ENCODE measurements around the gene MSX1.

Gene MSX1

DNA sequence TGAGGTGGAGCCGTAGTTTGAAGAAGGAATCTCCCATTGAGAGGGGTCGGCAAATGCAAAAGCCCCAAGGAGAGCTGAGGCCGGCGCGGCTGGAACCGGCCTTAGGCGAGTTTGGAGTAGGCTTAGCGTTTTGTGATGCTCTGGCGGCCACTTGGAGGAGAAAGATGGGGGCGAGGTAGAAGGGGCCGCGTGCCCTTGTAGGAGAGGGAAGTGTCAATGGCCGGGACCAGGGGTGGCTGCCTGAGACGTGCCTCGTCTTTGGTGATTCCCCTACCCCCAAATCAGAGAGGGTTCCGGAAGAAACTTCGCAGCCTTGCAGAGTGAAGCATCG lies 11.7 kb downstream of the MSX1 start:
- DNase-seq = no peak

DNA sequence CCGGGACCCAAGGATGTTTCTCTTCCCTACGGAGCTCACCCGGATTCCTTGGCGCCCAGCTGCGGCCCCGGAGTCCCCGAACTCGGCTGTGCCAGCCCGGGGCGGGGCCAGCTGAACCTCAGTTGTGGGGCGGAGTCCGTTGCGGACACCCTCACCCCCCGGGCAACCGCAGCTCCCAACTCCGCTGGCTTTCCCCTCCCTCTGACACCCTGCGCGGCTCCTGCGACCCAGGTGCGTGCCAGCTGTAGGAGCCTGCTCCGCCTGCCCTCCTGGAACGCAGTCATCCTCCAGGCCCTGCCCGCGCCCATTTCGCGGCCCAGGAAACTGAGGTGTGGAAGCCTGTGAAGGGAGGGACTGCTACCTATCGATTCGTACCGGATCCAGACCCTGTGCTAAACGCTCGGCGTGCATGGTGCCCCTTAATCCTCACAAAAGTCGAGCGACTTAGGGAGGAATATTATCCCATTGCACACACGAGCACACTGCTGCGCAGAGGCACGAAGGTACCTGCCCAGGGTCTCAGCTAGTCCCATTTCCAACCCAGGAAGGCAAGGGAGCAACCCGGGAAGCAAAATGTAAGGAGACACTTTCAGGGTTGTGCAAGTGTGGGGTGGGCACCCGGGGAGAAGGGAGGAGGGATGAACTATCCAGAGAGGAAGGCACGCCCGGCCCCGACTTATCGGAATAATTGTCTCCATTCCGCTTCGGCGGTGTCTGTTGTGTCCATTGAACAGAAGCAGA lies 12.3 kb downstream of the MSX1 start:
- DNase-seq = no peak

DNA sequence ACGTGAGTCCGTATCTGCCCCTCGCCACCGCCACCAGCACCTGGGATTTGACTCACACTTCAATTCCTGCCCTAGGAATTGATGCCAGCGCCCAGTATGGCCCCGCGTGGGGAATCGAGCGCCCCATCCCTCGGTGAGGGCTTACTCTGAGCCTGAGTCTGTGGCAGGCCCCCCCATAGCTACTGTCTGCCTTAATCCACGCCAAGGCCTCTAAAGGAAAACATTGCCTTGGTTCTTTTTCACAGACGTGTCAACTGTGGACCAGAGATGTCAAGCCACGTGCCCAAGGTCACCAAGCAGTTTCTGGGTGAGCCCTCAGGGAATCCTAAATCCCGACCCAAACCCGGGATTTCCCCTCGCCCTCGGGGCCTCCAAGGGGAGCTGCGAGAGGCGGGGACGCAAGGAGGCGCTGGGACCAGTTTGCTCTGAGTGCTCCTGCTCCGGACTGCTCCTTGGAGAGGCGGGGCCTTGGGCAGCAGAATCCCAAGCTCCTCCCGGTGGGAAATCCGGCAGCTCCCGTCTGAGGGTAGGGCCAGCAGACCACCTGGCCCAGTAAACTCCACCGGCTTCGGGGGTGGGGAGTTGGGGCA lies 12.9 kb downstream of the MSX1 start:
- DNase-seq = no peak

DNA sequence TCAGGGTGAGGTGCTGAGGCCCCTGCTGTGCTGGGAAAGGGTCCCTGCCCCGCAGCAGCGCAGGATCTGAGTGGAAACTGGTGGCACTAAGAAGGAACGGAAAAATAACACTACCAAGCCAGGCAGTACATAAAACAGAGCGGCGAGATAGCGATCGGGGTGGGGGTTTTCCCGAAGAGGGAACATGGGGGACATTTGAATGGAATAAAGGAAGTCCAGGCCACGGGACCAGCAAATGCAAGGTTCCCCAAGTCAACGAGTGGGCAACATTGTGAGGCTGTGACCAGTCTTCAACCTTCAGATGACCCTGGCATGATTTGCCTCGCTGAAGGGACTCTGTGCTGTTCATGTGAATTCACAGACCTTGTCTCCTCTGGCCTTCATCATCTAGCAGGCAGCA lies 13.7 kb downstream of the MSX1 start:
- no peak for DNase-seq

DNA sequence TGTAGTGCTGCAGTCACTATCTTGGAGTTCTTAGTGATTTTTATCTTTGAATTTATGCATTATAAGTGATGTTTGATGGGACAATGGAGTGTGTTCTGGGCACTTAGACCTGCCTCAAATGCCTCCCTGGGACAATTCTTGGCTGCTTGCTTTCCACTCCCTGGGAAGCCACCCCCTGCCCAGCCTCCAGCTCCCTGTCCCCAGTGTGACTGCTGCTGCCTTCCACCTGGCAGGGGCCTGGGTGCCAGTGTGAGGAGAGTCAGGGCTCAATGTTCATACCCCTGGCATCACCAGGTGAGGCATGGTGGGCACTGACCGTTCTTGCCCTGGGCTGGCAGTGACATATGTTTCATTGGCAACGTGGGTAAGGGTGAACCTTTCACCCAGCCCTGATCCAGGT lies 14.8 kb downstream of the MSX1 start:
- DNase-seq = no peak

DNA sequence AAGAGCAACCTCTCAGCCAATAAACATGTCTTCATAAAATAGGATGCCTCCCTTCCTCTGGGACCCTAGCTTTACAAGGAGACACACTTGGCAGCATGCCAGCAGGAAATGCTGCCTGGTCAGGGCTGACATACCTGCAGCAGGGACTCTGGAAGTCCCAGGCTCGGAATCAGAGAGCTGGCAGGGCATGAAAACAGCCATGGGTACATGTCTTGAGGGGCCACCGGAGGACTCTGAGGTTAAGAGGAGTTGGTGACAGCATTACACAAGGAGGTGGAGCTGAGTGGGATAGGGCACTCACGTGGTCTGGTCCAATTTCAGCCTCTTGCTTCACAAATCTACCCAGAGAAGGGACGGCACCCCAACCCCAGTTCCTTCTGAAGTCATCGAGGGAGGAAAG lies 15.7 kb downstream of the MSX1 start:
- no peak for DNase-seq

DNA sequence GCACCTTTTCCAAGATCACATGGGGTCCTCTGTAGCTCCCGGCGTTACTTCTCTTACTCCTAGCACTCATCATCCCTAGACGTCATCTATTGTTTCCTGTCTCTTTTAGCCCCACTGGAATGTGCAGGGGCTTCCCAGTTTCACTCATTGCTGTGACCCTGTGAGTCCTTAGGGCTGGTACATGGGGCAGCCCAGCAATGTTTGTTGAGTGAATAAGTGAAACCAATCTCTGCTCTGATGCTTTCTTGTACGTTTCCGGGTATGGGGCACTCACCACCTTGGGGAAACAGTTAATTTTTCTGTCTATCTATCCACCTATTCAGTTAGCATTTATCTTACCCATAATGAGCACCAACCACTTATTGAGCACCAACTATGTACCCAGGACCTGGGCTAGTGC lies 16.1 kb downstream of the MSX1 start:
- DNase-seq = no peak

DNA sequence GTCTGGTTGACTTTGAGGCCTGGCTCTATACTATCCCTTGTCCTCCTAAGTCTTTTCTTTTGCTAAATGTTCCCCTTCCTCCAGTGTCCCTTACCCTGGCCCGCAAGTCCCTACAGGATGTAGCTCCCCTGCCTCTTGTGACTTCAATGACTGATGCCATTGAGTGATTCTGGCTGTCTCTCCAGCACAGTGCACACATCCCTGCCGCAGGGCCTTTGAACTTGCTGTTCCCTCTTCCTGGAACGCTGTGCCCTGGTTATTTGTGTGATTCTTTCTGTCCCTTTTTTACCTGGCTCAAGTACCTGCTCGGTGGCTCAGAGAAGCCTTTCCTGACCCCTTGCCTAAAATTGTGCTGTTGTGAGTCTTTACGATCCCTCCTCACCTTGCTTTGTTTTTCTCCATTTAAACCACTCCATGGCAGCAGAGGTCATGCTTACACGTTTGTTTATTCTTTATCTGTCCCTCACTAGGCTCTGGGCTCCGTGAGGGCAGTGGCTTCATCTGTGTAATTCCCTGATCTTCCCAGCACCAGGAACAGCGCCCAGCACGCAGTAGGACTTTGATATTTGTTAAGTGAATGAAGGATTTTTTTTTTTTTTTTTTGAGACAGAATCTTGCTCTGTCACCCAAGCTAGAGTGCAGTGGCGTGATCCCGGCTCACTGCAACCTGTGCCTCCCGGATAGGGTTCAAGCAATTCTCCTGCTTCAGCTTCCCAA lies 17.6 kb downstream of the MSX1 start:
- DNase-seq = no peak

DNA sequence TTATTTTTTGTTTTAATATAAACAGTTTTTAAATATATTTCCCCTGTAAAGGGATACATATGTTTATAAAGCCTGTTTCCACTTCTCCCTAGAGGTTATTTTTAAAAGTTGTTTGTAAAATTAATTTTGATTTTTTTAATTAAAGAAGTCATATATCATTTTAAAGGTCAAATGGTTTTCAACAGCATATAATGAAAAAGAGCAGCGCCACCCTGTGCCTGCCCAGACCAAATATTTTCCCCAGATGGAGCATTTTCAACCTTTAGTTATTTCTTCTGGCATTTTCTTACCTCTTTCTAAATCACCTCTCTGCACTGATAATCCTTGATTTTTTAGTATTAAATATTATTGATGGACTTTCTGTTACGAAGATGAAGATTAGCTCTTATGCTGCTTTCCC lies 21.0 kb downstream of the MSX1 start:
- DNase-seq = no peak

DNA sequence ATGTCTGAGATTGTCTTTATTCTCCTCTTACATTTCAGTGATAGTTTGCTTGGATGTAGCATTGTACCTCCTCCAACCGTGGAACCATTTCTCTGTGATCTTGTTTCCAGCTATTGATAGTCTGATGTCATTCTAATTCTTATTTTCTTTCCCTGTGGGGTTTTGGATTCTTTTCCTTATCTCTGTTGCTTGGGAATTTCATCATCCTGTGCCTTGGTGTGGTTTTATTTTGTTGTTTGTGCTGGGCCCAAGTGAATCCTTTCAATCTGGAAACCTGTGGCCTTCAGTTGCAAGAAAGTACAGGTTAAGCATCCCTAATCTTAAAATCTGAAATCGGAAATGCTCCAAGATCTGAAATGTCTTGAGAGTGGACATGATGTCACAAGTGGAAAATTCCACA lies 22.0 kb downstream of the MSX1 start:
- no peak for DNase-seq

DNA sequence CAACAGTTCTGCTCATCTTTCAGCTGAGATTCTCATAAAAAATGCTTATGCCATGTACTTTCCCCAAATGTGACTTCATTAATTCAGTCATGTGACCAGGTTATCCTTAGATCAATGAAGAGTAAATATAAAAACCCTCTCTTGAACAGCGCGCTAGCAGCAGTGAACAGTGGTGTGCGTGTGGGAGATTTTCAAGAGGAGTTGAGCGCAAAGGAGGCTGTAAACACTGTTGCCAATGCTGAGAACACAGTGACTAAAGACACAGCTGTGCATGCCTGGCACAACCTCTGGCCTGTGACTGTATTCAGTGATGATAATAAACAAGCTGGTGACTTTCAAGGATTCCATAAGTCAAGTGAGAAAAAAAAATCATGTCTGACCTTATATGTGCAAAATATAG lies 25.1 kb downstream of the MSX1 start:
- DNase-seq = no peak

DNA sequence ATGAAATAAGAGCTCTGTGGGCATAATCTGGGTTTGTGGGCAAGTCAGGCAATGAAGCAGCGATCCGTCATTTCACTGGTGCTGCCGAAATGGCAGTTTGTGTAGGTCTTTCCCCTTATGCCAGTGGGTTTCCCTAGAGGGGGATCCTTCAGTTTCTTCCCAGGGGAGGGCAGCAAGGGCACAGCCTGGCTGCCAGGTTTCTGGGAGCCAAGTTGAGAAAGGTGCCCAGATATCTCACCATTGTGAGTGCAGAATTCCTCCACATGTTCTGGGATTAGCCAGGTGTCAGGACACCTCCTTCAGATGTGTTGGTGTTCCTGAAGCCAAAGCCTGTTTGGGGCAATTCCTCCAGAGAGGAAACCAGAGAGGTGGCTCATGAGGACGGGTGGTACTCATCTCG lies 28.0 kb downstream of the MSX1 start:
- DNase-seq = no peak

DNA sequence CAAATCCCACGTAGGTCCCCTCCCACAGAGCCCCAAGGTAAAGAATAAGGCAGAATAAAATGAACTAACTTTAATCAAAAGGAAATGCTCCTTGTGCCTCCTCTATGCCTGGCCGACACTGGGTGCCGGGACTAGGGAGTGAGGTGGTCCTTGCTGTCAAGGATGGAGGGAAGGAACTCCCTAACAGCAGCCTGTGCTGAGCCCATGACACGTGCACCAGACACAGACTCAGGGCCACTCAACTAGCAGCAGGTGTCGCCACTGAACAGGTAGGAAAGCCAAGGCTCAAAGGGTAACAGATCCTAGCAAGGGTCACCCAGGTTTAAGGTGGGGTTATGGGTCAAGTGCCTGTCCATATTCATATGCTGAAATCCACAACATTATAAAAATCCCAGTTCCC lies 29.2 kb downstream of the MSX1 start:
- DNase-seq = no peak

DNA sequence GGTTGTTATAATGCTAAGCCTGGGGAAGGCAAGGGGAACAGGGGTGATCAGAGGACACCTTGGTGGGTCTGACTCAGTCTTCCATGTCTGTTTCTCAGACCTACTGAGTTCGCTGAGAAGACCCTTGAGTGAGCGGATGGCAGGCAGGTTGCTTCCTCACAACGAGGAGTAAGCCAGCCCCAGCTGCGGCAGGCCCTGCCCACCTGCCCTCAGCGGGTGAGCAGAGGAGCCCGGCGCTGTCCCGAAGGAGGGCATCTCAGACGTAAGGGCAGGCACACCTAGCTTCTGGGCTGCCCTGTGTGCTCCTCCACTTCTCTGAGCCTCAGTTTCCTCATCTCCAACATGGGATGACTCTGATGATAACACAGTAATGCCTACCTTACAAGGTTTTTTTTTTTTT lies 30.3 kb downstream of the MSX1 start:
- no peak for DNase-seq

DNA sequence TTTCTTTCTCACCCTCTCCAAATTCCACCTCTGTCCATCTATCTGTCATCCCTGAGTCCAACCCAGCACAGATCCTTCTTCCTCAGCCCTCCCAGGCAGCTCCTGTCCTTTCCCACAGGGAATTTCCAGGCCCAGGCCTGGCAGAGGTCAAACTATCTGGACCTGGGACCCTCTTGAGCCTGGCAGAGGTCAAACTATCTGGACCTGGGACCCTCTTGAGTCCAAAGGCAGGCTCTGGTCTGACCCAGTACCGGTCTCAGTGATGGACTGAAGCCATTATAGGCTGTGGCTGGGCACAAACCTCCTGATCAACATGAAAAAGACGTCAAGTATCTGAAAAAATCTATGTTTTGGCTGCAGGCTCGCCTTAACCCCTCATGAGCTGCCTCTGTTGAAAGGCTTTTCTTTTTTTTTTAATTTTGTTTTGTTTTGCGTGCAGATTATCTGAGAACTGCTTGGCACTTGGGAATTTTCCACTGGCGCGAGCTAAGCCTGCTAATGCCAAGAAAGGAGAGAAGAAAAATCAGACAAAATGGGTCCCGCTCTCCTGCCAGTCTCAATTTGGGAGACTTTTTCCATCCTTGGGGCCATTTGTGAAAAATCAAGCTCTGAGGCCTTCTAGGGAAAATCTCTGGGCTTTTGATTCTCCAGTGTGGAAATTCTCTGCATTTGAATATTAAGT lies 31.2 kb downstream of the MSX1 start:
- DNase-seq = no peak

DNA sequence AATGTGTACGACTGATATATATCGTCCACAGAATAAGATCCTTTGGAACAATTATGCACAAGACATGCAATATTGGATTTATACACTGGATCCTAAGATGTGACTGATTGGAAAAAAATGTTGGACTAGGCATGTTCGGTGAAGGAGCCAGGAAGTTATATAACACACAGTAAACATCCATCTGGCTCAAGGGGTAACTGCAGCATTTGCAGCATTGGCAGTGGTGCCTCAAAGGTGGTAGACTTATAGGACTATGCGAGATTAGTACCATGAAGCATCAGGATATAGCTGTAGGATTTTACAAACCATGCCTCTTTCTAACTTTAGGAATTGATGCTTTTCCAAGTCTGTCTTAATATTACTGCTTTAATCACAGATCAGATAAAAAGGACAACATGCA lies 34.3 kb downstream of the MSX1 start:
- no peak for DNase-seq

DNA sequence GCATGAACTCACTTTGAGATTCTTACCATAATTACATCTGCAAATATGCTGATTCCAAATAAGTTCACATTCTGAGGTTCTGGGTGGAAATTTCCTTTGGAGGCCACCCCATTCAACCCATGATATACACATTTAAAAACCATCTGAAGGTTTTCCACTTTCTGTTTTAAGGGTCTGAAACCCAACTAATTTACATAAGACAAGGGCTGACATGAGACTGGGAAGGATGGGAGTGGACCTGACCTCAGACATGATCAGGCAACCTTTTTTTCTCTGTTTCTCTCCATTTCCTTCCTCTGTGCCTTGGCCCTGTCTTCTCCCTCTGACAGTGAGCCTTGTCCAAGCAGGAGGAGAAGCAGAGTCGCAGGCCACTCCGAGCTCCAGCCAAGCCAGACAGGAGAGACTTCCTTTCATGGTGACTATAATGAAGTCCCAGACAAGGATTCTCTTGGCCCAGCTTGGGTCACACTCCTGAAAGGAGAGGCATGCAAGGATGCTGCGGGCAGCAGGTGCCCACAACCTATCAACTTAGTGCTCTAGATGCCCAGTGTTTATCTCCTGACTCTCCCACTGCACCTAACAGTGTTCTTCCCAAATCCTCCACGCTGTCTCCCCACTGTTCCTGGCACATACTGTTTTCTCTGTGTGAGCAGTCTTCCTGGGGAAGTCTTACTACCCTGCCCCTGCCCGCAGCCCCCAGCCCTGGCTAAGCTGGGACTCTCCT lies 39.9 kb downstream of the MSX1 start:
- DNase-seq = no peak

DNA sequence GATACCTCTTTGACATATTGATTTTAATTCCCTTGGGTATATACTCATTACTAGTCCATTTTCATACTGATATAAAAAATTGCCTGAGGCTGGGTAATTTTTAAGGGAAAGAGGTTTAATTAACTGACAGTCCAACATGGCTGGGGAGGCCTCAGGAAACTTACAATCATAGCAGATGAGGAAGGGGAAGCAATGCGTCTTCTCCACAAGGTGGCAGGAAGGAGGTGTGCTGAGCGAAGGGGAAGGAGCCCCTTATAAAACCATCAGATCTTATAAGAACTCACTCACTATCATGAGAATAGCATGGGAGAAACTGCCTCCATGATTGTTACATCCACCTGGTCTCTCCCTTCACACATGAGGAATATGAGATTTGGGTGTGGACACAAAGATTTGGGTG lies 42.4 kb downstream of the MSX1 start:
- no peak for DNase-seq

DNA sequence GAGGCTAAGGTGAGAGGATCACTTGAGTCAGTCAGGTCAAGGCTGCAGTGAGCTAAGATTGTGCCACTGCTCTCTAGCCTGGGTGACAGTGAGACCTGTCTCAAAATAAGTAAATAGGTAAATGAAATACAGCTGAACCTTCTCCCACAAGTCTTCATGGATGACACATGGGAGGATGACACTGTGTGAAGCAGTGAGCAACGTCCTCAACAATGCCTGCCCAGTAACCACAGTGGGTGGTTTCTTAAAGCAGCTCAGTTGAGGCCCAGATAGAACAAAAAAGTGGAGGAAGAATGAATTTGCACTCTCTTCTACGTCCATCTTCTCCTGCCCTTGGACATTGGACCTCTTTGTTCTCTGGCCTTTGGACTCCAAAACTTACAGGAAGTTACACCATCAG lies 52.7 kb downstream of the MSX1 start:
- DNase-seq = no peak

DNA sequence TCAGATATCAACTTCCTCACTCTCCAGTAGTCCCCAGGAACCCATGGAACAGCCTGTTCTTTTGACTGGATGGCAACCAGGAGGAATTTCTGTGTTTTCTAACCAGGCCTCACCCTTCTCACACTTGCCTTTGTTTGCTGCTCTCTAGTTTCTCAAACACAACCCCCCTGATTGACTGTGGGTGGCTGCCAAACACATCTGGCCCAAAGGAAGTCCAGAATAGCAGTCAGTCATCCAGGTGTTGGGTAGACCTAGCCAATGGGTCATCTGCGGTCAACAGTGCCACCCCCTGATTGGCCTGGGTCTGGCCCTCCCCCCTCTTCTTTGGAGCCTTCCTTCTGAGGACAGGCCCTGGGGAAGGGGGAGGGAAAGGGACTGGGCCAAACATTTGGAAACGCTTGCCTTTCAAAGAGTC lies 53.7 kb downstream of the MSX1 start:
- DNase-seq = no peak
